ENCODE measurements around the gene MVB12A.

The MVB12A gene

DNA sequence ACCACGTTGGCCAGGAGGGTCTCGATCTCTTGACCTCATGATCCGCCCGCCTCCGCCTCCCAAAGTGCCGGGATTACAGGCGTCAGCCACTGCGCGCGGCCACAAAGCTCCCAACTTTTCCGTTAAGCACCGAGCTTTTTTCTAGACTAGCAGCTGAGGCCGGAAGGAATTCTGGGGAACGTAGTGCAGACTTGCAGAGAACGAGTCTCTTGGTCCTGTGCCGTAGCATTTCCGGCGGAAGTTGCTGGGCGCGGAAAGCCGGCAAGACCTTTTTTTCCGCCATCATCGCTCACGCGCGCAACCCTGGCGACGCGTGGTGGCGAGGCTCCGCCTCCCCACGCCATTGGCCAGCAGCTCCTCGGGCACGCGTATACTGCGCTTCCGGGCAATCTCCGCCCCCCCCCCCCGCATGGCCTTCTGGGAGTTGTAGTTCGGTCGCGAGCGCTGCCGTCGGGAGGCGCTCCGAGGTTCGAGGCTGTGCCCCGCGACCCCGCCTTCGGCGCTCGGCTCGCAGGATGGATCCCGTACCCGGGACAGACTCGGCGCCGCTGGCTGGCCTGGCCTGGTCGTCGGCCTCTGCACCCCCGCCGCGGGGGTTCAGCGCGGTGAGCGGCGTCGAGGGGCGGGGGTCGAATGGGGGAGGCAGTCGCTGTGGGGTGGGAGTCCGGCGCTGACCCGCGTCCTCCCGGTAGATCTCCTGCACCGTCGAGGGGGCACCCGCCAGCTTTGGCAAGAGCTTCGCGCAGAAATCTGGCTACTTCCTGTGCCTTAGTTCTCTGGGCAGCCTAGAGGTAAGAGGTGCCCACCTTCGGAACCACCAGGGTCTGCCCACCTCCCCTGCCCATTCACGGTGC, at the start of gene MVB12A:
MVB12A (plus strand) TSS at position 427 of the 854 bp plus-strand sequence; CDS start at position 516, 89 bp downstream.
- peak; percentile 95 for DNase-seq (ENCODE audit: low read depth)

DNA sequence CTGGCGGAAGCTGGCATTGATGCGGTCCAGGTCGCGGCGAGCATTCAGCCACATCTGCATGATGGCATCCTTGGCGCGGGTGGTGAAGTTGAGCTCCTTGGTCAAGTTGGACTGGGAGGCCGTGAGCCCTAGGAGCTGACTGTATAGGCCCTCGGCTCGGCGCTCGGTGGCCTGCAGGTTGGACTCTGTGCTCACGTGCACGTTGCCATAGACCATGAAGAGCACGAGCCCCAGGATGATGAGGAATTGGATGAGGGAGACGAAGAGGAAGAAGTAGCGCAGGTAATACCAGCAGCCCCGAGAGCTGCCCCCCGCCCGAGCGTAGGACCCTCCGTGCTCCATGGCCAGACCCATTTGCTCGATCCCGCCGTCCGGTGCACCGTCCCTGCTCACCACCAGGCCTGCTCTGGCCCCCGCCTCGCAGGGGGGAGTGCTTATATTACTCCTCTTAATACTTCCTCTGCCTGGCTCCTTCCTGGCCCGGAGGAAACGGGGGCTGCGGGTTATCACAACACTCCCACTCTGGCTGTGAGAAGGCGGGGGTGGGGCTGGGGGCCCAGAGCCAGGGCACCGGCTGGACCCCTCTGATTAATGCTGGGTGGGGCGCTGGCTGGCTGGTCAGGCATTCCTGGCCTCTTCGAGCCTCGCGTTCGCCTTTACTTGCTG, 42.8 kb upstream of the MVB12A start, which contains the start of gene PLVAP:
PLVAP (minus strand) TSS at position 408 of the 666 bp plus-strand sequence; CDS start at position 354, 54 bp downstream.
- no peak for DNase-seq (ENCODE audit: low read depth)

DNA sequence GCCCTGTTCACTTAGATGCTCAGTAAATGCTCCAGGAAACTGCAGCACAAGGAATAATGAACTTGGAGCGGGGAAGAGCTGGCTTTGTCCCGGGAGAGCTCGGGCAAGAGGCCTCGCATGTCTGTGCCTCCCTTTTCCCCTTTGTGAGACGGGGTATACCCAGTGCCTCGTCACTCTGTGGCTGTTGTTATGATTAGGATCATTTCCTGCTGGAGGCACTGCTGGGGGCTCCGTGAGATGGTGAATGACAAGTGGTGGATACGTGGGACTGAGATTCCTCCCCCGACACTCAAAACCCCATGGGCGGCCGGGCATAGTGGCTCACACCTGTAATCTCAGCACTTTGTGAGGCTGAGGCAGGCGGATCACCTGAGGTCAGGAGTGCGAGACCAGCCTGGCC, 41.6 kb upstream of the MVB12A start:
- no peak for DNase-seq (ENCODE audit: low read depth)

DNA sequence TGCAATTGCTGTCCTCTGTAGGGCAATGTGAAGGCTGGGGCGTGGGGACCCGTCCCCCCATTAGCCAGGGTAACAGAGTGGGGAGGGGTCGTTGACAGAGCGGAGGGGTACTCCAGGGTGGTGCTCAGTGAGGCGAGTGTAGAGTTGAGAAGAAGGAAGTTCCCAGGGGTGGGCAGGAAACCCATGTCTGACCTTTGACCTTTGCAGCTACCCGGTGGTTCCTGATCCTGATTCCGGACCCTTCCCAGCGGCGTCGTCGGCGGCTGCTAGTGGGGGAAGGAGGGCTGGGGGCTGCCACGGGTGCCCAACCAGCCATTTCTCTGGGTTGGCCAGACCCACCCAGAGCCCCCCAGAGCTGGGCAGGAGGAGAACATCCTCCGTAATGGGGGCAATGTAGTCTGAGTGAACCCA, 40.6 kb upstream of the MVB12A start:
- peak; percentile 66 for DNase-seq (ENCODE audit: low read depth)

DNA sequence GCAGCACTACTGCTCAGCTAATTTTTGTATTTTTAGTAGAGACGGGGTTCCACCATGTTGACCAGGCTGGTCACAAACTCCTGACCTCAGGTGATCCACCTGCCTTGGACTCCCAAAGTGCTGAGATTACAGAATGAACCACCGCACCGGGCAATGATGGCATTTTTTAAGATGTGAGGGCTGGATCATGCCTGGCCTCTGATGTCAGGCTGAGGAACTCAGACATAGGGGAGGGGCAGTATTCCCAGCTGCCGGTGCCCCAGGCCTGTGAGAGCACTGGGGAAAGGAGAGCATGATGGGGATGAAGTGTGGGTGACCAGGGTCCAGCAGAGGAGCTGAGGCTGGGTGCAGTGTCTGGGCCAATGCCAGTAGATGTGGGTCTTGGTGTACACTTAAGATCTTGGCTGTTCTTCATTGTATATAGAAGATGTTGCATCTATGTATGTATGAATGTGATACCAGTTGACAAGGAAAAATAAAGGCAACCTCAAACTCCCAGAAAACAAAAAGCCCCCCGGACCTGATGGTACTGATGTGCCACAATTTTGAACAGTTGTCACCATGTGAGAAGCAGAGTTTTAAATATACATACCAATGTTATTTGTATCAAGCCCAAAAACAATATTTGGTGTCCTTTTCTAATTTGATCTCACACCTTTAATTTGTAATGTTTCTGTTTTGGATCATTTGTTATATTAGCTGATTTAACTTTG, 39.3 kb upstream of the MVB12A start:
- DNase-seq (ENCODE audit: low read depth): no peak

DNA sequence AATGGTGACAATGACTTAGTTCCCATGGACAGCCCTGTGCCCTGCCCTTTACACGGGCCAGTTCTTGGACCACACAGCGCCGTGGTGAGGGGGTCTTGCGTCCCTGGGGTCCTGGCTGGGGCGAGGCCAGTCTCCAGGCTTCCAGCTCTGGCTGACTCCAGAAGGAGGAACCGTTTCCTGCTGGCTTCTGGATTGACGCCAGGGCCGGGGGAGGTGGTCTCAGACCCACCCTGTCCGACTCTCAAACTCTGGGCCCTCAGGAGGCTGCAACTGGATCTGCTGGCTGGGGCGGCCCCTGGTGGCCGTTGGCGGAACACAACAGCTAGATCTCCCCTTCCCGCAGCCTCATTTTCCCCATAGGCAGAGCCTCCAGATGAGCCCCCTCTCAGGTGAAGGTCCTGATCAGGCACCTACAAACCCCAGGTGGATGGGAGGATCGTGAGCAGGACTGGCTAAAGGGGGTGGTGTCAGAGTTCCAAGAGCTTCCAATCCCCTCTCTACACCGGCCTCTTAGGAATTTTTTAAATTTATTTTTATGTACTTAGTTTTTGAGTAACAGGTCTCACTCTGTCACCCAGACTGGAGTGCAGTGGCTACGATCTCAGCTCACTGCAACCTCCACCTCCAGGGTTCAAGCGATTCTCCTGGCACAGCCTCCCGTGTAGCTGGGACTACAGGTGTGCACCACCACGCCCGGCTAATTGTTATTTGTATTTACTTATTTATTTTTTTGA, 33.8 kb upstream of the MVB12A start:
- no peak for DNase-seq (ENCODE audit: low read depth)

DNA sequence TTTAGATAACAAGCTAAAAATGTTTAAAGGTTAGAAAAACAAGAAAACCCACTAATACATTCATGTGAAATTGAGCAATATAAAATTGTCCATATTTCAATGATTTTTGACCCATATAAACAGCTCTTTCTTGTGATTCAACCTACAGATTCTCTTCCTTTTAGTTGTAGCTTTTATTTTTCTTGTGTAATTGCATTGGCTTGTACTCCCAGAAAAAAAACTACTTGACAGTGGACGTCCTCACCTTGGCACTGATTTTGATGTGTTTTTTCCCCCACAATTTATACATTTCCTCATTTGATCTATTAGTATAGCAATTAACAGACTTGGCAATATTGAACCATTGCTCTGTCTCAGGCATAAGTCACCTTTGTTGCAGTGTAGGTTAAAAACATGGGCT, 30.6 kb upstream of the MVB12A start:
- DNase-seq (ENCODE audit: low read depth): no peak

DNA sequence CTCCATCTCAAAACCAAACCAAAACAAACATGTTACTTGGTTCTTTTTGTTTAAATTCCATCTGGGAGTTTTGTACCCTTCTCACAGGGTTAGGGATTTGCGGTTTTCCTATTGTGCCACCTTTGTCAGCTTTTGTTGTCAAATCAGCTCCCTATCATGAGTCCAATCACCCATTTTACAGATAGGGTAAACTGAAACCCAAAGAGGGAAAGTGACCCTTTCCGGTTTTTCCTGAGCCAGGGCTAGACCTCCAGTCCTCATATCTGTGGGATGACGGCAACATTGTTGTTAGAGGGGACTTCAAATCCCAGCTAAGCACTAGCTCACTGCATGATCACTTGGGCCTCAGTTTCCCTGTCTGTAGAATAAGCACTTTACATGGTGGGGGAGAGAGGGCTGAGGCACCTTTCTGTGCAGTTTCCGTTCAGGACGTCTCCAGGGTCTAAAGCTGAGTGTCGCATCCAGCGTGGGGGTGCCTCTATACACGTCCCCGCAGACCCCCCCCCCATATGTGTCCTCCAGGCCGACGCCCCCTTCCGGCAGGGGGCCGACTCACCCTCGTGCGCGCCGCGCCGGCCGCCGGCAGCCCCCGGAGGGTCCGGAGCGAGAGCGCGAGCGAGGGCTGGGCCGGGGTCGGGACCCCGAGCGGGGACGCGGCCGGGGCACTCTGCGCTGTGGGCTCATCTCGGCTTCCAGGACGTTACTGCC, 29.7 kb upstream of the MVB12A start:
- DNase-seq (ENCODE audit: low read depth): no peak

DNA sequence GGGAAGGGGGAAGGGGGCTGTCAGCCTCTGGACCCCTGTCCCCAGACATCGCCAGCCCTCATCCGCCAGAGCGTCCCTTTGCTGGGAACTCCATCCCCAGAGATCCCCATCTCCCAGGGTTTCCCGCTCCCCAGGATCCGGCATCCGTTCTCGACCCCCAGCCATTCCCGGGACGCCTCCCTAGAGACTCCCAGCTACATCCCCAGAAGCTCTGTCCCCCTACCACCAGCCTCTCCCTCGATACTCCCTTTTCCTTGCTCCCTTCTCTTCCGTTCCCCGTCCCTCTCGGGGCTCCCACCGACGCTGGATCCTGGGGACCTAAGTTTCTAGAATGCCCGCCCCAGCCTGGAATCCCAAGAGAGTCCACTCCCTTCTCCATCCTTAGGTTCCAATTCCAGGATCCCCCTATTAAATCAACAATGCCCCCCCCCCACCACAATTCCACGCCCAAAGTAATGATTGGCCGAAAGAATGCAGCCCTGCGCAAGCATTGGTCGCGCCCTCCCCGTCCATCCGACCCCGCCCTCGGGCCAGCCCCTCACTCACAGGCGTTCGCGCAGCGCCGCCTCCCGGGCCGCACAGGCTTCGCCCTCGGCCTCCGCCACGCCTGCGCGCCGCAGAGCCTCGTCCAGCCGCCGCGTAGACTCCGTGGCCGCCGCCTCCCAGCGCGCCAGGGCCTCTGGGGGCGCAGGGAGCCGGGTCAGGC, 29.0 kb upstream of the MVB12A start:
- DNase-seq (ENCODE audit: low read depth): peak; percentile 69

DNA sequence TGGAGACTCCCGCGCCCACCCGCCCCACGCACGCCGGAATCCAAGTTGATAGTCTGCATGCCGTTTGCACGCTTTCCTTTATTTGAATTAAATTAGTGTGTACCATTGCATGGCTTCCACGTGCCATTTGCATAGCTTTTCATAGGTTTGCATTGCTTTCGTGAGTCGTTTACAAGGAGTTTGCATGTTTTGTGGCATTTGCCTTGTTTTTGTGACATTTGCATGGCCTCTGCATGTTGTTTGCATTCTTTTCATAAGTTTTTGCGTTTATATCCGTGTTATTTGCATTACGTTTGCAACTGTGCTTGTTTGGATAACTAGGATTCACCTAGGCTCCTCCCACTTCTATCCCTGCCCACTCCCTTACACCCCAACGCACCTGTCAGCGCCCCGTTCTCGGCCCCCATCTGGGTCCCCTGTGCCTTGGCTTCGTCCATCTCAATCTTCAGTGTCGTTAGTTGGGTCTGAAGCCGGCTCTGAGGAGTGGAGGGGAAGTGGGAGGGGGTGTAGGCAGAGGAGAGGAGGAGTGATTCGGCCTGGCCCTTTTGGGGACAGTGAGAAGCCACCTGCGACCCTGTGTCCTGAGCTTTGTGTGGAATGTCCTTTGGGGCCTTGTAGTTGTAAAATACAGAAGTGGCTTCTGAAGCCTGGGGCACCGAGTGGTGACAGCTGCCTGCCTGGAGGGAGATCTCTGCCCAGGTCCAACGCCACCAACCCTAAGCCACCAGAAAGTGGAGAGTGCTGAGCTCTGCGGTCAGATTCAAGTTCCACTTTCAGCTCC, 28.3 kb upstream of the MVB12A start:
- no peak for DNase-seq (ENCODE audit: low read depth)

DNA sequence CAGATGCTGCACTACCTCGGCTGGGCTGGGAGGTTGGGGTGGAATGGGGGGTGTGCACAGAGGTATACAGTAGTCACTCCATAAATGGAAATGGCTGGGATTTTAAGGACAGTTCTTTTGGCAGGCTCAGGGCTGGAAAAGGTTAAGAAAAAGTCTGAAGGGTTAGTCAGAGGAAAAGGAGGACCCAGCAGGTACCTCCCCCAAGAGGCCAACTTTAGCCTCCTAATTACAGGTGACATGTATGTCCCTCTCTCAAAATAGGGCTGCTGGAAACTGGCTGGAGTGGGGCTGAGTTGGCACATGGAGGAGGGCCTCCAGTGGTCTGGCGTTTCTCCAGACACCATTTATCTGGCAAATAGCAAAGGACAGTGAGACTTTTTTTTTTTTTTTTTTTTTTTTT, 26.8 kb upstream of the MVB12A start:
- no peak for DNase-seq (ENCODE audit: low read depth)

DNA sequence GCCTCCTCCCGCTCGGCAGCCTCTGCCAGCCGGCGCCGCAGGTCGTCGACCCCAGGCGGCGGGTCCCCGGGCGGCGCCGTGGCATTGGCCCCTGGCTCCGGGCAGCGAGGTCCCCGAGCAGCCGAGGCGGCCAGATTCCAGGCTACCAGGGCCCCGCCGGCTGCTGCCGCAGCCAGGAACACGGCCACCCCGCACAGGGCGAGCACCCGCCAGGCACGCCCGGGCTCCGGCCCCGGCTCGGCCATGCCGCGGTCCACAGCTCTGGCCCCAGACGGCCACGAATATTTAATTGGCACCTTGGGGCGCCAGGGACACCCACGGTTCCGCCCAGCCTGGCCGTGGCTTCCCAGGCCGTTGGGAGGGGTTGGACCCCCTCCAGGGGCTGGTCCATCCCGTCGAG, 25.9 kb upstream of the MVB12A start, which contains the start of gene CCDC194:
CCDC194 (minus strand) TSS at position 283 of the 400 bp plus-strand sequence; CDS start at position 245, 38 bp downstream.
- no peak for DNase-seq (ENCODE audit: low read depth)

DNA sequence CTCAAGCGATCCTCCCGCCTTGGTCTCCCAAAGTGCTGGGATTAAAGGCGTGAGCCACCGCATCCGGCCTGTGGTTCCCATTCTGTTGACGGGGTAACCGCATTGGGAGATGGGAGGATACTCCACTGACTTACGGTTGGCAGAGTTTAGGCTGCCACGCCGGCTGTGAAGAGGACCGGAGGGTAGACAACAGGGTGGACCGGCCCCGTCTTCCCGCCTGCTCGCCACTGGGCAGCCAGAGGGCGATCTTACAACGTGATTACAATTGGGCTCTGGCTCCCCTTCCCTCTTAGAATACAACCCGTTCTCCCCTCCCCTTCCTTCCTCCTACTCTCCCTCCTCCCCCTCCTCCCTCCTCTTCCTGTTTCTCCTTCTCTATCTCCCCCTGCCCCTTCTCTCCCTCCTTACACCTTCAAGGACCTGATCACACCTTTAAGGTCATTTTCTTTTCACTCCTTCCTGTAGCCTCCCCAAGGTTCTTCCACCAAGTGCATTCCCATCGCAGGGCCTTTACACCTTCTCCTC, 24.9 kb upstream of the MVB12A start:
- DNase-seq (ENCODE audit: low read depth): no peak

DNA sequence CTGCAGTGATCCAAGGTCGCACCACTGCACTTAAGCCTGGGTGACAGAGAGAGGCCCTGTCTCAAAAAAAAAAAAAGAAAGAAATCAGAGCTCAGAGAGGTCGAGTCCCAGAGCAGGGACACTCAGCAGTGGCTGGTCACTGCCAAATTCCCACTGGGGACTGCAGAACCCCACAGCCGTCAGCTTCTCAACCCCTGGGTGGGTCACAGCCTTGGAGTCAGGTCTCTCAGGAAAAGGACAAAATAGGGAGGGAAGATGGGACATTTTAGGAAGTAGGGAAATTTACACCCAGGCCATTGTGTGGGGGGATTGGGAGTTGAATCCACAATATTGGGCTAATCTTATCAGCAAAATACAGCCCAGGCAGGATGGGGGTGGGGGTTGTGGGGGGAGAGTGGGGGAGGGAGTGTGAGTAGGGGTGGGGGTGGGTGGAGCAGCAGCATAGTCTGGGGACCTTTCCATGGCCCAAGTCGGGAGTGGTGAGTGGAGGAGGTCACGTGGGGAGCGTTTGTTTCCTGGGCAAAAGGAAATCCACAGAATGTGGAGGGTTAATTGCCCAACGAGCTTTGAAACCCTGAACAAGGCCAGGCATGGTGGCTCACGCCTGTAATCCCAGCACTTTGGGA, 20.8 kb upstream of the MVB12A start:
- DNase-seq (ENCODE audit: low read depth): no peak

DNA sequence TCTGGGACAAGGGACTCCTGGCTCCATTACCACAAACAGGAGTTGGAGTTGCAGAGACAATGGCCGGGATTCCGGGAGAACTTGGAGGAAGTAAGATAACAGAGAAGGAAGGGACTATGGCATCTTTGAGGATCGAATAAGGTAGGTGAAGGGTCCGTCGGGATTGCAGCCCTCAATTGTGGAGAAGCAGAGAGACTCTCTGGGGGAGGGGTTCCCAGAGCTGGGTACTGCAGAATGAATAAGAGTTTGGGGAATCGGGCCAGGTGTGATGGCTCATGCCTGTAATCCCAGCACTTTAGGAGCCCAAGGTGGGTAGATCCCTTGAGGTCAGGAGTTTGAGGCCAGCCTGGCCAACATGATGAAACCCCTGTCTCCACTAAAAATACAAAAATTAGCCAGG, 18.2 kb upstream of the MVB12A start:
- DNase-seq (ENCODE audit: low read depth): no peak

DNA sequence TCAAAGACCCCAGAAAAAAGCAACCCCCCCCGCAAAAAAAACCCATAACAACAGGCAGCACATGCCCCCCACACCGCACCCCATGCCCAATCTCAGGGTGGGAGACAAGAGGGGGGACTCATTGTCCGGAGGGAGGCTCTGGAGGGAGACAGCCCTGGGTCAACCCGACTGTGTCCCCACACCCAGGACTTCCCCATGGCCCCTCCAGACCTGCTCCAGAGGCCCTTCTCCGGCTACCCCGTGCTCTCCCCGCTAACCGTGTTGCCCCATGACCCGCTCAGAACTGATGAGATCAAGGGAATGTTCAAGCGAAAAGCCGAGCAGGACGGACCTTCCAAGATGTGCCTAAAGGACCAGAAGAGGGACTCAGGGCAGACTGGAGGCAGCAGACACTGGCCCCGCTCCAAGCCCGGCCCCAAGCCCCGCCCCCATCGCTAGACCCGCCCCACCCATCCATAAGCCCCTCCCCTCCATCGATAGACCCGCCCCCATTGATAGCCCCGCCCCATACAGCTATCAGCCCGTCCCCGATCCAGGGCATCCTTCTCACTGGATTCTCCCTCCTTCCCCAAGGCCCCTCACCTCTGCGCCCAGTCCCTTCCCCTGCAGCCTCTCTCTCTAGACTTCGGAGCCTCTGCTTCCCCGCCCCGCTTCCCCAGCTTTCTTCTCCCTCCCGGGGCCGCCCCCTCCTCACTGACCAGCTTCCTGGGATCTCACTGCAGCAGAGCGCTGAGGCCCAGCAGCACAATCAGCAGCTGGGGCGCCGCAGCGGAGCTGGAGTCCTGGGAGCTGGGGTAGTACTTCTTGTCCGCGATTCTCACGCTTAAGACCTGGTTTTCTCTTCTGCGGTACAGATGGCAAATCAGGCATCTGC, 16.6 kb upstream of the MVB12A start:
- no peak for DNase-seq (ENCODE audit: low read depth)

DNA sequence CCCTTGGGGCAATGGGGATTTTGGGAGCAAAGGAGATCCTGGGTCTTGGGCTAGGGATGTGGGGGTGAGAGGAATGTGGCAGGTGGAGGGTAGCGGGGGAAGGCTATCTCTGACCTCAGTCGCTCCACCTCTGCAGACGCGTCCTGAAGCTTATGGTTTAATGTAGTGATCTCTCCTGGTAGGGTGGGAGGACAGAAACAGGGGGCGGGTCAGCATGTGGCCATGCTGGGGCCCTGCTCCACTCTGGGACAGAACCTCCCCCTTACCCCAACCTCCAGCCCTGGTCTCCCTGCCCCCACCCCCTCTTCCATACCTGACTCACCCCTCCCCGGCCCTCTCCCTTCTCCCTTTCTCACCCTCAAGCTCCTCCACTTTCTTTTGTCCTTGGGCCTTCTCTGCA, 15.8 kb upstream of the MVB12A start:
- no peak for DNase-seq (ENCODE audit: low read depth)

DNA sequence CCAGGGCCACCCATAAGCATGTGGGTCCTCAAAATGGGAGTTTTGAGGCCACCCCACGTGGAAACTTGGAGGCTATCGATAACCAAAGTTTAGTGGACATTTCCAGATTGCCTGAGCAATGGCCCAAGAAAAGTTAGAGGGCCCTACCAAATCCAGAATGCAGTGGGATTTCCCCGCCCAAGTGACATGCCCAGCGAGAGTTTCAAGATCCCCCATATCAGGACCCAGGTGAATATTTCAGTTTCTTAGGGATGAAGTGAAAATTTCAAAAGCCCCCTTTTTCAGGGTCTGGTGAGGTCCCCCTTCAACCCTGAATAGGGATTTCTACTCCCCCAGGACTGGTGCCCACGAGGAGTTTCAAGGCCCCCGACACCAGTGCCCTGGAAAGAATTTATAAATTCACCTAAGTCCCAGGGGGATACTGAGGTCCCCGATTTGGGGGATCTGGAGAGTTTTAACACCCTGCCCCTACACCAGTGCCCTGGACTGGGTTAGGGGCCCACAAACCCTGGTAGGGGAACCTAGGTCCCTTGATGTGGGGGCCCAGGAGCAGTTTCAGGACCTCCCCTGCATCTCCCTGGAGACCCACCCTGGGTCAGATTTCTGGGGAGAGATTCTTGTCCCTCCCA, 15.1 kb upstream of the MVB12A start:
- DNase-seq (ENCODE audit: low read depth): no peak
